Lung microvascular endothelial cell (primary cell): Measurements from ENCODE around the gene KRTAP17-1. TPM values are rescaled to one million over a fixed set of nuclear protein-coding genes. Genes with fewer than 3 reads are reported as not detected.
"Not testable (repeated sequence)": the region's sequence is repeated elsewhere in the genome, so short reads cannot be mapped to it uniquely, and the experiment has no call there.

Source experiments
- DNase-seq, 2 donors: peaks; one replicate each; pipeline versions ENCODE4 v3.0.0 to v3.0.0-alpha.2; 2010; ENCODE audit warnings: low read depth in 2 of 2
- total RNA-seq: library from RNA; depleted of rRNA; stranded (reverse); fragments of >200 nt; gene quantifications from 2 replicates; pipeline ENCODE4 v1.2.1, GENCODE V29; 2014

The KRTAP17-1 gene
- not detected in 2 replicates for total RNA-seq

- DNase-seq: no peak
These were observed at the start of gene KRTAP17-1 for GRCh38 chr17:41315204-41315794. Gene KRTAP17-1 (minus strand): TSS chr17:41315710. CDS start chr17:41315650, 60 bp downstream.

- no peak for DNase-seq
These were observed 48.4 kb upstream of the KRTAP17-1 start for GRCh38 chr17:41363881-41364280.

GRCh38 chr17:41360296-41360995 is 44.9 kb upstream of the KRTAP17-1 start:
- DNase-seq: no peak

GRCh38 chr17:41354536-41354935 is 39.0 kb upstream of the KRTAP17-1 start:
- DNase-seq: no peak

- no peak for DNase-seq
These were observed 37.3 kb upstream of the KRTAP17-1 start for GRCh38 chr17:41352597-41353366.

GRCh38 chr17:41351177-41351576 is 35.7 kb upstream of the KRTAP17-1 start:
- DNase-seq: no peak

- not testable (repeated sequence) for DNase-seq
These were observed 34.9 kb upstream of the KRTAP17-1 start, which contains the start of gene KRT33A for GRCh38 chr17:41350381-41350878. Gene KRT33A (minus strand): TSS chr17:41350828. CDS start chr17:41350767, 61 bp downstream.

- DNase-seq: no peak
These were observed 32.6 kb upstream of the KRTAP17-1 start for GRCh38 chr17:41347869-41348760.

GRCh38 chr17:41346421-41346820 is 30.9 kb upstream of the KRTAP17-1 start:
- not testable (repeated sequence) for DNase-seq

- DNase-seq: no peak
These were observed 30.5 kb upstream of the KRTAP17-1 start for GRCh38 chr17:41345992-41346391.

- DNase-seq: no peak
These were observed 27.5 kb upstream of the KRTAP17-1 start for GRCh38 chr17:41343029-41343428.

GRCh38 chr17:41340934-41341861 is 25.7 kb upstream of the KRTAP17-1 start:
- no peak for DNase-seq

- no peak for DNase-seq
These were observed 25.0 kb upstream of the KRTAP17-1 start for GRCh38 chr17:41340494-41340893.

- DNase-seq: no peak
These were observed 24.2 kb upstream of the KRTAP17-1 start for GRCh38 chr17:41339571-41340172.

GRCh38 chr17:41338961-41339485 is 23.5 kb upstream of the KRTAP17-1 start:
- DNase-seq: no peak

- DNase-seq: no peak
These were observed 20.2 kb upstream of the KRTAP17-1 start for GRCh38 chr17:41335747-41336146.

GRCh38 chr17:41334385-41335305 is 19.1 kb upstream of the KRTAP17-1 start:
- no peak for DNase-seq

GRCh38 chr17:41333836-41334235 is 18.3 kb upstream of the KRTAP17-1 start:
- no peak for DNase-seq
